Measurements from ENCODE around the gene LDB3. TPM values are rescaled to one million over a fixed set of nuclear protein-coding genes. Genes with fewer than 3 reads are reported as not detected.

LDB3 gene
- total and polyA plus RNA-seq, 2 of the 4 experiments (the other 2 are of a cell fraction): 0.36 to 2.6 TPM

DNA sequence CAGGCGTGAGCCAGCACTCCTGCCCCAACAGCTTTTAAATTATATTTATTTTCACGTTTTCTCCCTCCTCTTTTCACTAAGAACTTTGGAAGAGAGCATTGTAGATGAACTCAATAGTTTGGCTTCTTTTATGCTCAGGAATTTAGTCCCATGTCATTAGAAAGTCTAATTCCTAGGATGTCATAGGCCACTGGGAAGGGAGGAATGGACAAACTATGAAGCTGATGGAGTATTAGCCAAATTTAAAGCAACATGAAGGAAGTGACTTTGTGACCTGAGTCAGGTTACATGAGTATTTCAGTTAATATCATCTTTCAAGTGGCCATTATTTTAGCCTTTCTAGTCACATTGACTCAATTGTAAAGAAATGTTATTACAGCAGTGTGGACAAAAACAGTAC, 32.0 kb upstream of the LDB3 start:
- in situ Hi-C loops (cut with MboI; ENCODE audit: low sequenced_read_pairs): no loop called here
- Histone ChIP-seq H3K9ac (ENCODE audit: low read depth, low read length) (no peak overlapping the region), H3K27me3 (ENCODE audit: control insufficient read depth, insufficient read depth, low read length) (no peaks in the 10 kb centered on the region), H4K91ac (ENCODE audit: insufficient read depth, low read depth, low read length) (no peak overlapping the region), H3K27ac (ENCODE audit: insufficient read depth, low read length) (no peak overlapping the region), H3K36me3 (ENCODE audit: control insufficient read depth, insufficient read depth, low read length) (no peaks in the 10 kb centered on the region), H2AFZ (replicated peaks; ENCODE audit: low read length, poor library complexity) (no peak overlapping the region), H3K14ac (replicated peaks; ENCODE audit: low read depth, low read length) (no peak overlapping the region), H3K18ac (ENCODE audit: low read depth, low read length) (peak overlapping the region; percentile 9; the same call in 1 of the 2 replicates), H2AK5ac (ENCODE audit: low read depth, low read length) (no peak overlapping the region), H3K4me2 (ENCODE audit: low read depth, low read length) (no peak overlapping the region), H3K4me3 (ENCODE audit: insufficient read depth, low read depth, low read length) (no peak overlapping the region), H3K23ac (ENCODE audit: low read depth, low read length) (no peak overlapping the region), H2BK15ac (ENCODE audit: low read depth, low read length) (no peak overlapping the region), H2BK20ac (ENCODE audit: low read depth, low read length) (no peak overlapping the region), H2AK9ac (replicated peaks; ENCODE audit: low read depth, low read length, poor library complexity) (no peak overlapping the region), H3K4ac (ENCODE audit: low read depth, low read length) (peak overlapping the region; percentile 37; the same call in 1 of the 2 replicates), H4K8ac (ENCODE audit: low read depth in 2 of 2, low read length in 2 of 2) (no peak overlapping the region), H2BK120ac (ENCODE audit: low read depth, low read length) (0 out of 2 replicates have a peak overlapping the region, but pooled peaks have one; percentile 57), H3K56ac (ENCODE audit: extremely low read depth, insufficient read depth, low read length) (no peak overlapping the region), H4K5ac (ENCODE audit: low read depth, low read length) (no peak overlapping the region), H3K9me3 (ENCODE audit: control insufficient read depth, insufficient read depth, low read length) (no peaks in the 10 kb centered on the region), H2BK5ac (ENCODE audit: low read depth, low read length, poor library complexity, severe bottlenecking) (peak overlapping the region; percentile 72), H3K79me1 (ENCODE audit: low read depth in 1 of 2, low read length in 2 of 2) (no peaks in the 10 kb centered on the region), H3K9me1 (ENCODE audit: insufficient read depth, low read length) (no peaks in the 10 kb centered on the region; the same call in 1 of the 2 replicates), H3K4me1 (ENCODE audit: control insufficient read depth, insufficient read depth, low read length) (peaks cover 10% of the 10 kb centered on the region), H4K20me1 (ENCODE audit: insufficient read depth, low read length) (no peaks in the 10 kb centered on the region)
- WGBS, 2 experiments (ENCODE audit: extremely low coverage in 2 of 2, insufficient read length in 1 of 2): no CpG with 5 or more reads among the region's 2 CpGs
- ATAC-seq (ENCODE audit: low read depth): no peak
- no peak for DNase-seq
- CTCF ChIA-PET: interaction anchor here (1.2 kb wide), 1 partner anchor 18 kb away, joined by 3 read pairs; the partner anchor contains the start of gene OPN4
- BruUV-seq (replicated peaks): no TSS peak
- intact Hi-C loops (cut with micrococcal nuclease): no loop called here
- dilution Hi-C loops (cut with HindIII; ENCODE audit: low sequenced_read_pairs, unreplicated experiment): no loop called here
- TF ChIP-seq, protein P1, sequence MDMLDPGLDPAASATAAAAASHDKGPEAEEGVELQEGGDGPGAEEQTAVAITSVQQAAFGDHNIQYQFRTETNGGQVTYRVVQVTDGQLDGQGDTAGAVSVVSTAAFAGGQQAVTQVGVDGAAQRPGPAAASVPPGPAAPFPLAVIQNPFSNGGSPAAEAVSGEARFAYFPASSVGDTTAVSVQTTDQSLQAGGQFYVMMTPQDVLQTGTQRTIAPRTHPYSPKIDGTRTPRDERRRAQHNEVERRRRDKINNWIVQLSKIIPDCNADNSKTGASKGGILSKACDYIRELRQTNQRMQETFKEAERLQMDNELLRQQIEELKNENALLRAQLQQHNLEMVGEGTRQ (IDR thresholded peaks at IDR 0.05; ENCODE audit: low read depth, low read length): no peak
- TF ChIP-seq FOS (IDR thresholded peaks at IDR 0.05; ENCODE audit: low read depth, low read length): no peak
- TF ChIP-seq MXI1 (IDR thresholded peaks at IDR 0.05; ENCODE audit: borderline replicate concordance, low read depth, low read length): no peak
- no peak for TF ChIP-seq RCOR1 (IDR thresholded peaks at IDR 0.05; ENCODE audit: insufficient replicate concordance, low read length)
- TF ChIP-seq SMC3 (IDR thresholded peaks at IDR 0.05; ENCODE audit: low read depth, low read length): no peak
- no peak for TF ChIP-seq POLR2A (IDR thresholded peaks at IDR 0.05; ENCODE audit: low read depth, low read length)
- POLR2A ChIA-PET (ENCODE audit: unreplicated experiment): no interaction called here

All from IMR-90 (cell line).